ENCODE measurements around the gene ARPC5L.
A peak's percentile ranks its signal among the peaks of the same experiment; 100 is the strongest.

The ARPC5L gene

GRCh38 chr9:124894035-124894740 is 32.3 kb downstream of the ARPC5L start:
- WGBS, result 96% methylated on average over 9 of the region's 9 CpGs
- no peak for DNase-seq
- Histone ChIP-seq H3K36me3 (ENCODE audit: control insufficient read depth in 1 of 2, insufficient read depth in 2 of 2, low read depth in 1 of 2, low read length in 2 of 2) (peaks cover 43 to 73% of the 10 kb centered on the region in 2 experiments), H2BK120ac (ENCODE audit: low read depth, low read length) (no peak overlapping the region), H3K14ac (ENCODE audit: low read length in 2 of 2) (no peak overlapping the region), H3K27ac (ENCODE audit: low read length, poor library complexity, severe bottlenecking) (no peak overlapping the region), H2BK12ac (ENCODE audit: low read length in 2 of 2) (no peak overlapping the region), H3K4me3 (ENCODE audit: insufficient read depth in 1 of 2, low read depth in 1 of 2, low read length in 2 of 2) (no peak overlapping the region), H3K4me1 (ENCODE audit: control insufficient read depth, insufficient read depth, low read depth, low read length) (no peaks in the 10 kb centered on the region), H3K9ac (ENCODE audit: low read length) (peak overlapping the region; percentile 40), H3K9me3 (ENCODE audit: control insufficient read depth, low read length) (no peaks in the 10 kb centered on the region), H2AK5ac (ENCODE audit: low read length, severe bottlenecking) (no peak overlapping the region), H4K91ac (ENCODE audit: low read length) (no peak overlapping the region), H2BK15ac (ENCODE audit: low read depth, poor library complexity, severe bottlenecking) (no peak overlapping the region), H2AFZ (ENCODE audit: low read depth, low read length) (no peak overlapping the region), H3K79me1 (replicated peaks; ENCODE audit: low read length, poor library complexity, severe bottlenecking) (peaks cover 8% of the 10 kb centered on the region), H3K4me2 (ENCODE audit: low read length, poor library complexity, severe bottlenecking) (no peak overlapping the region), H3K18ac (ENCODE audit: low read depth in 1 of 2, low read length in 2 of 2) (no peak overlapping the region), H4K8ac (ENCODE audit: low read length) (no peak overlapping the region), H2BK5ac (ENCODE audit: low read depth, low read length, poor library complexity, severe bottlenecking) (no peak overlapping the region), H3K4ac (ENCODE audit: low read depth in 1 of 2, low read length in 2 of 2) (no peak overlapping the region), H3K23ac (ENCODE audit: low read length in 2 of 2) (no peak overlapping the region), H3K27me3 (ENCODE audit: control insufficient read depth in 1 of 2, insufficient read depth in 1 of 2, low read length in 2 of 2) (no peaks in the 10 kb centered on the region)

DNA sequence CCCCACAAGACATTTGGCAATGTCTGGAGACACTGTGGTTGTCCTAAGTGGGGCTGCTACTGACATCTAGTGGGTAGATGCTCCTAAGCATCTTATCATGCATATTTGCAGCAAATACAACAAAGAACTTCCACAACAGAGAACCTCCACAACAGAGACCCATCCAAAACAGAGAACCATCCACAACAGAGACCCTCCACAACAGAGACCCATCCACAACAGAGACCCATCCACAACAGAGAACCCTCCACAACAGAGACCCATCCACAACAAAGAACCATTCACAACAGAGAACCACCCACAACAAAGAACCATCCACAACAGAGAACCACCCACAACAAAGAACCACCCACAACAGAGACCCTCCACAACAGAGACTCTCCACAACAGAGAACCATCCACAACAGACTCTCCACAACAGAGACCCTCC is 32.8 kb downstream of the ARPC5L start:
- peak; percentile 65 for DNase-seq
- H2BK5ac ChIP-seq (ENCODE audit: low read depth, low read length, poor library complexity, severe bottlenecking), result no peak overlapping the region
- no peaks in the 10 kb centered on the region for H3K9me3 ChIP-seq (ENCODE audit: control insufficient read depth, low read length)
- no peak overlapping the region for H3K27ac ChIP-seq (ENCODE audit: low read length, poor library complexity, severe bottlenecking)
- H3K36me3 ChIP-seq (ENCODE audit: control insufficient read depth in 1 of 2, insufficient read depth in 2 of 2, low read depth in 1 of 2, low read length in 2 of 2), result peaks cover 43 to 73% of the 10 kb centered on the region in 2 experiments
- peak overlapping the region; percentile 67 for H2AK5ac ChIP-seq (ENCODE audit: low read length, severe bottlenecking)
- no peaks in the 10 kb centered on the region for H3K27me3 ChIP-seq (ENCODE audit: control insufficient read depth in 1 of 2, insufficient read depth in 1 of 2, low read length in 2 of 2)
- no peak overlapping the region for H2BK120ac ChIP-seq (ENCODE audit: low read depth, low read length)
- no peak overlapping the region for H2AFZ ChIP-seq (ENCODE audit: low read depth, low read length)
- H3K4me3 ChIP-seq (ENCODE audit: insufficient read depth in 1 of 2, low read depth in 1 of 2, low read length in 2 of 2), result no peak overlapping the region
- no peak overlapping the region for H3K4me2 ChIP-seq (ENCODE audit: low read length, poor library complexity, severe bottlenecking)
- H3K9ac ChIP-seq (ENCODE audit: low read length), result peak overlapping the region; percentile 40
- H3K4me1 ChIP-seq (ENCODE audit: control insufficient read depth, insufficient read depth, low read depth, low read length), result no peaks in the 10 kb centered on the region
- H4K8ac ChIP-seq (ENCODE audit: low read length), result peak overlapping the region; percentile 46
- H3K14ac ChIP-seq (ENCODE audit: low read length in 2 of 2), result no peak overlapping the region
- H3K4ac ChIP-seq (ENCODE audit: low read depth in 1 of 2, low read length in 2 of 2), result no peak overlapping the region
- H3K18ac ChIP-seq (ENCODE audit: low read depth in 1 of 2, low read length in 2 of 2), result no peak overlapping the region
- H3K23ac ChIP-seq (ENCODE audit: low read length in 2 of 2), result no peak overlapping the region
- H2BK12ac ChIP-seq (ENCODE audit: low read length in 2 of 2), result no peak overlapping the region
- H2BK15ac ChIP-seq (ENCODE audit: low read depth, poor library complexity, severe bottlenecking), result no peak overlapping the region
- H3K79me1 ChIP-seq (replicated peaks; ENCODE audit: low read length, poor library complexity, severe bottlenecking), result peaks cover 8% of the 10 kb centered on the region
- H4K91ac ChIP-seq (ENCODE audit: low read length), result no peak overlapping the region

GRCh38 chr9:124897570-124898460 is 35.9 kb downstream of the ARPC5L start:
- Histone ChIP-seq H3K23ac (ENCODE audit: low read length in 2 of 2) (no peak overlapping the region), H2BK15ac (ENCODE audit: low read depth, poor library complexity, severe bottlenecking) (no peak overlapping the region)
- WGBS, result 94% methylated on average over 5 of the region's 6 CpGs

GRCh38 chr9:124899845-124900244 is 37.9 kb downstream of the ARPC5L start:
- no peak overlapping the region for H2AFZ ChIP-seq (ENCODE audit: low read depth, low read length)
- no peak overlapping the region for H3K4me2 ChIP-seq (ENCODE audit: low read length, poor library complexity, severe bottlenecking)
- no peak overlapping the region for H3K23ac ChIP-seq (ENCODE audit: low read length in 2 of 2)
- H2BK12ac ChIP-seq (ENCODE audit: low read length in 2 of 2), result no peak overlapping the region
- H3K27me3 ChIP-seq (ENCODE audit: control insufficient read depth in 1 of 2, insufficient read depth in 1 of 2, low read length in 2 of 2), result no peaks in the 10 kb centered on the region
- peaks cover 5% of the 10 kb centered on the region for H3K79me1 ChIP-seq (replicated peaks; ENCODE audit: low read length, poor library complexity, severe bottlenecking)
- H3K4me3 ChIP-seq (ENCODE audit: insufficient read depth in 1 of 2, low read depth in 1 of 2, low read length in 2 of 2), result no peak overlapping the region
- H3K14ac ChIP-seq (ENCODE audit: low read length in 2 of 2), result no peak overlapping the region
- no peak overlapping the region for H3K9ac ChIP-seq (ENCODE audit: low read length)
- H3K9me3 ChIP-seq (ENCODE audit: control insufficient read depth, low read length), result no peaks in the 10 kb centered on the region
- H2BK5ac ChIP-seq (ENCODE audit: low read depth, low read length, poor library complexity, severe bottlenecking), result no peak overlapping the region
- H3K4me1 ChIP-seq (ENCODE audit: control insufficient read depth, insufficient read depth, low read depth, low read length), result no peaks in the 10 kb centered on the region
- no peak overlapping the region for H4K91ac ChIP-seq (ENCODE audit: low read length)
- no peak for DNase-seq
- H2BK15ac ChIP-seq (ENCODE audit: low read depth, poor library complexity, severe bottlenecking), result no peak overlapping the region
- no peak overlapping the region for H2AK5ac ChIP-seq (ENCODE audit: low read length, severe bottlenecking)
- H3K36me3 ChIP-seq (ENCODE audit: control insufficient read depth in 1 of 2, insufficient read depth in 2 of 2, low read depth in 1 of 2, low read length in 2 of 2), result peaks cover 24 to 52% of the 10 kb centered on the region in 2 experiments
- no peak overlapping the region for H3K18ac ChIP-seq (ENCODE audit: low read depth in 1 of 2, low read length in 2 of 2)
- no peak overlapping the region for H2BK120ac ChIP-seq (ENCODE audit: low read depth, low read length)
- H3K27ac ChIP-seq (ENCODE audit: low read length, poor library complexity, severe bottlenecking), result no peak overlapping the region
- no peak overlapping the region for H4K8ac ChIP-seq (ENCODE audit: low read length)
- 95% methylated on average over 9 of the region's 9 CpGs for WGBS
- no peak overlapping the region for H3K4ac ChIP-seq (ENCODE audit: low read depth in 1 of 2, low read length in 2 of 2)

More at GRCh38 chr9:124897570-124898460, 35.9 kb downstream of the ARPC5L start:
- Histone ChIP-seq H3K27ac (ENCODE audit: low read length, poor library complexity, severe bottlenecking) (no peak overlapping the region), H3K9me3 (ENCODE audit: control insufficient read depth, low read length) (no peaks in the 10 kb centered on the region), H3K79me1 (replicated peaks; ENCODE audit: low read length, poor library complexity, severe bottlenecking) (peaks cover 8% of the 10 kb centered on the region), H3K4me3 (ENCODE audit: insufficient read depth in 1 of 2, low read depth in 1 of 2, low read length in 2 of 2) (no peak overlapping the region), H2AFZ (ENCODE audit: low read depth, low read length) (no peak overlapping the region), H3K36me3 (ENCODE audit: control insufficient read depth in 1 of 2, insufficient read depth in 2 of 2, low read depth in 1 of 2, low read length in 2 of 2) (peaks cover 34 to 65% of the 10 kb centered on the region in 2 experiments), H2AK5ac (ENCODE audit: low read length, severe bottlenecking) (no peak overlapping the region), H4K91ac (ENCODE audit: low read length) (no peak overlapping the region), H2BK5ac (ENCODE audit: low read depth, low read length, poor library complexity, severe bottlenecking) (no peak overlapping the region), H3K4me1 (ENCODE audit: control insufficient read depth, insufficient read depth, low read depth, low read length) (no peaks in the 10 kb centered on the region), H3K14ac (ENCODE audit: low read length in 2 of 2) (no peak overlapping the region), H2BK120ac (ENCODE audit: low read depth, low read length) (no peak overlapping the region), H3K18ac (ENCODE audit: low read depth in 1 of 2, low read length in 2 of 2) (no peak overlapping the region), H4K8ac (ENCODE audit: low read length) (no peak overlapping the region), H3K9ac (ENCODE audit: low read length) (no peak overlapping the region), H3K27me3 (ENCODE audit: control insufficient read depth in 1 of 2, insufficient read depth in 1 of 2, low read length in 2 of 2) (no peaks in the 10 kb centered on the region), H3K4me2 (ENCODE audit: low read length, poor library complexity, severe bottlenecking) (no peak overlapping the region), H2BK12ac (ENCODE audit: low read length in 2 of 2) (no peak overlapping the region), H3K4ac (ENCODE audit: low read depth in 1 of 2, low read length in 2 of 2) (no peak overlapping the region)
- DNase-seq, result no peak

Data from mesenchymal stem cell (in vitro differentiated cells and primary cell).